HCT116 (cell line): ENCODE results near the gene PCDH9. TPM values are rescaled to one million over a fixed set of nuclear protein-coding genes. Genes with fewer than 3 reads are reported as not detected.

Experiments
- ATAC-seq: fragments of 200-7000 bp; cut with Tn5 transposase; 2 replicates; pipeline ENCODE4 v1.9.1; 2020; ENCODE audit warnings: mild to moderate bottlenecking, moderate library complexity
- BruUV-seq: library from RNA; stranded (reverse); fragments of 400-500 nt; replicated peaks from 2 replicates; lab custom pipeline; 2021; lab: Mats Ljungman, UMichigan
- CTCF ChIA-PET: fragments of 300-600 bp; sonication (Branson Sonifier 250); formaldehyde crosslinking; loops from one replicate; lab custom pipeline; 2021; ENCODE audit warnings: antibody characterized with exemption; lab: Charles Lee
- POLR2A ChIA-PET: fragments of 300-600, 350-600 bp; sonication (Branson Sonifier 250); formaldehyde crosslinking; loops from one replicate; lab custom pipeline; 2021; ENCODE audit warnings: antibody characterized with exemption; lab: Charles Lee
- RAD21 ChIA-PET, 2 experiments: fragments of 300-600 bp; sonication (Branson Sonifier 250); formaldehyde crosslinking; loops; one replicate each; lab custom pipeline; 2023; ENCODE audit warnings: low total read pairs in 2 of 2; ENCODE audit not compliant: uncharacterized antibody in 2 of 2, unreplicated experiment in 2 of 2, low non-redundant PET in 1 of 2; lab: Charles Lee
- DNase-seq: peaks from one replicate; pipeline ENCODE4 v3.0.0-alpha.2; 2010; ENCODE audit warnings: low read depth, low spot score
- H2AFZ ChIP-seq: fragments of 200-600 bp; shearing (Covaris generic), sonication (generic); 2 replicates; pipeline ENCODE4 v1.6.1; 2017; ENCODE audit warnings: low read depth, mixed run types, mixed read lengths, antibody characterized with exemption, low read length; ENCODE audit not compliant: poor library complexity, severe bottlenecking
- H3K27ac ChIP-seq: 2 replicates; pipeline ENCODE4 v1.5.1; 2012; ENCODE audit warnings: low read depth, low read length
- H3K27me3 ChIP-seq: fragments of 200-600 bp; sonication (generic); 2 replicates; pipeline ENCODE4 v1.6.1; 2016; ENCODE audit warnings: mixed run types, low read length, mixed read lengths; ENCODE audit not compliant: insufficient read depth
- H3K36me3 ChIP-seq, 2 experiments: fragments of 200-500 bp in 1 of 2; fragments of 200-600 bp in 1 of 2; sonication (Bioruptor generic) in 1 of 2; sonication (generic) in 1 of 2; 2 replicates each; pipeline versions ENCODE4 v1.5.1 to v1.6.1; 2014 to 2016; ENCODE audit warnings: low read length in 2 of 2, inconsistent platforms in 1 of 2, mixed read lengths in 1 of 2, mixed run types in 1 of 2; ENCODE audit not compliant: insufficient read depth in 2 of 2, control insufficient read depth in 1 of 2
- H3K4me1 ChIP-seq, 2 experiments: fragments of 200-600 bp in 1 of 2; sonication (generic) in 1 of 2; 2 replicates each; pipeline versions ENCODE4 v1.5.1 to v1.6.1; 2012 to 2017; ENCODE audit warnings: low read length in 2 of 2, inconsistent platforms in 1 of 2, mild to moderate bottlenecking in 1 of 2, mixed read lengths in 1 of 2, mixed run types in 1 of 2, moderate library complexity in 1 of 2; ENCODE audit not compliant: insufficient read depth in 2 of 2, control insufficient read depth in 1 of 2
- H3K4me2 ChIP-seq: fragments of 200-600 bp; sonication (generic); 2 replicates; pipeline ENCODE4 v1.6.1; 2017; ENCODE audit warnings: mixed run types, low read length, mixed read lengths
- H3K4me3 ChIP-seq, 2 experiments: fragments of 200-600 bp in 1 of 2; sonication (generic) in 1 of 2; replicated peaks in 1 of 2; 2 replicates each; pipeline ENCODE4 v1.5.1; 2011 to 2016; ENCODE audit warnings: low read length in 2 of 2, control low read depth in 1 of 2, low read depth in 1 of 2, mild to moderate bottlenecking in 1 of 2, mixed read lengths in 1 of 2, mixed run types in 1 of 2
- H3K79me2 ChIP-seq: fragments of 200-600 bp; sonication (generic); 2 replicates; pipeline ENCODE4 v1.6.1; 2017; ENCODE audit warnings: mild to moderate bottlenecking, mixed run types, low read length, moderate library complexity, mixed read lengths; ENCODE audit not compliant: insufficient read depth
- H3K9ac ChIP-seq: fragments of 200-600 bp; sonication (generic); 2 replicates; pipeline ENCODE4 v1.6.1; 2016; ENCODE audit warnings: low read length, mixed read lengths
- H3K9me2 ChIP-seq: fragments of 200-600 bp; sonication (generic), shearing (Covaris generic); 2 replicates; pipeline ENCODE4 v1.6.1; 2017; ENCODE audit warnings: mixed run types, mild to moderate bottlenecking, moderate library complexity; ENCODE audit not compliant: insufficient read depth
- H3K9me3 ChIP-seq, 2 experiments: fragments of 200-500 bp in 1 of 2; fragments of 200-600 bp in 1 of 2; sonication (Bioruptor generic) in 1 of 2; sonication (generic) in 1 of 2; 2 replicates each; pipeline ENCODE4 v1.6.1; 2014 to 2017; ENCODE audit warnings: low read length in 2 of 2, mixed read lengths in 2 of 2, inconsistent platforms in 1 of 2, low read depth in 1 of 2, mild to moderate bottlenecking in 1 of 2, mixed run types in 1 of 2, moderate library complexity in 1 of 2; ENCODE audit not compliant: control insufficient read depth in 1 of 2, insufficient read depth in 1 of 2
- H4K20me1 ChIP-seq: fragments of 200-600 bp; sonication (generic), shearing (Covaris generic); 2 replicates; pipeline ENCODE4 v1.6.1; 2017; ENCODE audit warnings: mixed run types, mild to moderate bottlenecking, moderate library complexity; ENCODE audit not compliant: insufficient read depth
- CBX3 ChIP-seq: IDR thresholded peaks from 2 replicates; pipeline ENCODE4 v1.6.1; 2012; ENCODE audit warnings: low read depth
- CEBPB ChIP-seq: IDR thresholded peaks from 2 replicates; pipeline ENCODE4 v1.6.1; 2012; ENCODE audit warnings: low read depth
- EZH2phosphoT487 ChIP-seq: fragments of 200-600 bp; IDR thresholded peaks from 2 replicates; pipeline ENCODE4 v1.6.1; 2018; ENCODE audit warnings: antibody characterized with exemption, borderline replicate concordance
- FOSL1 ChIP-seq: IDR thresholded peaks from 2 replicates; pipeline ENCODE4 v1.6.1; 2012; ENCODE audit warnings: low read depth
- POLR2AphosphoS5 ChIP-seq: IDR thresholded peaks from 2 replicates; pipeline ENCODE4 v1.6.1; 2011; ENCODE audit warnings: mild to moderate bottlenecking, low read depth, low read length, moderate library complexity
- REST ChIP-seq: IDR thresholded peaks from 2 replicates; pipeline ENCODE4 v1.6.1; 2012; ENCODE audit warnings: low read depth
- SRF ChIP-seq: IDR thresholded peaks from 2 replicates; pipeline ENCODE4 v1.6.1; 2012; ENCODE audit warnings: low read depth
- YY1 ChIP-seq: IDR thresholded peaks from 2 replicates; pipeline ENCODE4 v1.6.1; 2011; ENCODE audit warnings: low read length, low read depth, moderate library complexity, mild to moderate bottlenecking; ENCODE audit not compliant: insufficient replicate concordance; ENCODE audit errors: extremely low read depth
- ZNF274 ChIP-seq: fragments of 200-500 bp; sonication (Bioruptor generic); IDR thresholded peaks from 2 replicates; pipeline ENCODE4 v1.6.1; 2014; ENCODE audit warnings: mild to moderate bottlenecking, low read depth, low read length, inconsistent platforms
- intact Hi-C: fragments of 100-400 bp; cut with micrococcal nuclease; formaldehyde crosslinking; loops from 2 replicates; pipeline ENCODE4 v1.10.0; 2022
- total RNA-seq: library from RNA; stranded (reverse); gene quantifications from one replicate; pipeline ENCODE4 v1.2.1, GENCODE V29; 2021; ENCODE audit not compliant: unreplicated experiment

The PCDH9 gene
- total RNA-seq, 1 experiment from 2014 or later, result 0.02 TPM

DNA sequence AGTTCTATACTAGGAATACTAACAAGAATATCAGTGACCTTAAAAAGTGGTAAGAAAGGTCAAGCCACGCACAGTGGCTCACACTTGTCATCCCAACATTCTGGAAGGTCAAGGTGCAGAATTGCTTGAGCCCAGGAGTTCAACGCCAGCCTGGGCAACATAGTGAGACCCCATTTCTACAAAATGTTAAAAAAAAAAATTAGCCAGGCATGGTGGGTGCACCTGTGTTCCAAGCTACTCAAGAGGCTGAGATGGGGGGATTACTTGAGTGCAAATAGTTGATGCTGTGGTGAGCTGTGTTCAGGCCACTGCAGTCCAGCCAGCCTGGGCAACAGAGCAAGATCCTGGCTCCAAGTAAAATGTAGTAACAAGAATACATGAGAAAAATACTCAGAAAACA lies 61.8 kb downstream of the PCDH9 start:
- no peak overlapping the region for H3K9ac ChIP-seq
- H3K9me3 ChIP-seq, result no peaks in the 10 kb centered on the region
- RAD21 ChIA-PET, result no interaction called here
- no peaks in the 10 kb centered on the region for H3K9me2 ChIP-seq
- intact Hi-C loops, result no loop called here
- no peaks in the 10 kb centered on the region for H3K36me3 ChIP-seq
- DNase-seq, result no peak
- H3K27ac ChIP-seq, result no peak overlapping the region
- H3K4me2 ChIP-seq, result no peak overlapping the region
- no peak for ATAC-seq
- POLR2A ChIA-PET, result no interaction called here
- no peaks in the 10 kb centered on the region for H3K4me1 ChIP-seq
- H4K20me1 ChIP-seq, result no peaks in the 10 kb centered on the region
- CTCF ChIA-PET, result no interaction called here
- H3K79me2 ChIP-seq, result no peaks in the 10 kb centered on the region
- TF ChIP-seq POLR2AphosphoS5 (no peak), YY1 (no peak), CBX3 (no peak), FOSL1 (no peak), CEBPB (no peak), REST (no peak), EZH2phosphoT487 (no peak), SRF (no peak), ZNF274 (no peak)
- BruUV-seq, result no TSS peak
- no peak overlapping the region for H3K4me3 ChIP-seq
- H2AFZ ChIP-seq, result no peak overlapping the region
- no peaks in the 10 kb centered on the region for H3K27me3 ChIP-seq
